Measurements from ENCODE around the gene OGFR. TPM values are rescaled to one million over a fixed set of nuclear protein-coding genes. Genes with fewer than 3 reads are reported as not detected.

Gene OGFR
- total RNA-seq, 1 experiment from 2014 or later: 73.6 TPM

DNA sequence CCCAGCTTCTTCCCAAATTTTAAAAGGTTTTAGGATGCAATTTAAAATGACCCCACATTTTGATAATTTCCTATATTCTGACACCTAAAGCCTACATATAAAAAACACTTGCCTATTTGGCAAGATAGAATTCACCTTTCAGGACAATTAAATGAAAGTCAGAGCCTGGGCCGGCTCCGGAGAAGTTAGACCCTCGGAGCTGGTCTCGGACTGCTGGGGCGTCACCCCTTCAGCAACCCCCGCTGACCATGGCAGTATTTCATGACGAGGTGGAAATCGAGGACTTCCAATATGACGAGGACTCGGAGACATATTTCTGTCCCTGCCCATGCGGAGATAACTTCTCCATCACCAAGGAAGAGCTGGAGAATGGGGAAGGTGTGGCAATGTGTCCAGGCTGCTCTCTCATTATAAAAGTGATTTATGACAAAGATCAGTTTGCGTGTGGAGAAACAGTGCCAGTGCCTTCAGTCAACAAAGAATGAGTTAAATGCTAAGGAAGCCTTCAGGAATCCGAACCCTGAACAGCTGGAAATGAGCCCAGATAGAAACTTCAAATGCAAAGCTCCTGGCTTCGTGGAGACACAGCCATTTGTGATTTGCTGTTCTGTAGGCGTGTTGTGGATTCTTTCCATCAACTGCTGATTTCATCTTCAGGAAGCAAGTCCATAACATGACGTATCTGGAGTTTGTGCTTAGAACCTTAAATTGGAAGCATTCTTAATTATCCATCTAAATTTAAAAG, 41.0 kb downstream of the OGFR start:
- intact Hi-C loops (cut with micrococcal nuclease): no loop called here
- ATAC-seq (no peak), DNase-seq (ENCODE audit: low read depth, low spot score) (no peak)
- no peaks in the 10 kb centered on the region for H3K79me2 ChIP-seq (ENCODE audit: insufficient read depth, low read length)
- CTCF ChIA-PET: no interaction called here
- no peaks in the 10 kb centered on the region for H4K20me1 ChIP-seq (ENCODE audit: insufficient read depth)
- H3K4me2 ChIP-seq (ENCODE audit: low read length): no peak overlapping the region
- POLR2A ChIA-PET: no interaction called here
- no peaks in the 10 kb centered on the region for H3K4me1 ChIP-seq (ENCODE audit: control insufficient read depth in 1 of 2, insufficient read depth in 2 of 2, low read length in 2 of 2)
- no peak overlapping the region for H3K4me3 ChIP-seq (replicated peaks in 1 of 2; ENCODE audit: low read depth in 1 of 2, low read length in 2 of 2)
- RAD21 ChIA-PET (ENCODE audit: low non-redundant PET in 1 of 2, low total read pairs in 2 of 2, uncharacterized antibody in 2 of 2, unreplicated experiment in 2 of 2): no interaction called here
- H2AFZ ChIP-seq (ENCODE audit: low read depth, low read length, poor library complexity, severe bottlenecking): no peak overlapping the region
- no peak overlapping the region for H3K9ac ChIP-seq (ENCODE audit: low read length)
- H3K36me3 ChIP-seq (ENCODE audit: control insufficient read depth in 1 of 2, insufficient read depth in 2 of 2, low read length in 2 of 2): peaks cover 7 to 8% of the 10 kb centered on the region in 2 experiments; a peak in 2 of 4 replicates
- TSS peak; percentile 13 for BruUV-seq (replicated peaks)
- no peaks in the 10 kb centered on the region for H3K27me3 ChIP-seq (ENCODE audit: insufficient read depth, low read length)
- H3K9me3 ChIP-seq (ENCODE audit: control insufficient read depth in 1 of 2, insufficient read depth in 1 of 2, low read depth in 1 of 2, low read length in 2 of 2): no peaks in the 10 kb centered on the region
- TF ChIP-seq YY1 (IDR thresholded peaks at IDR 0.05; ENCODE audit: extremely low read depth, insufficient replicate concordance, low read depth, low read length) (no peak), POLR2AphosphoS5 (IDR thresholded peaks at IDR 0.05; ENCODE audit: low read depth, low read length) (no peak), SIN3A (IDR thresholded peaks at IDR 0.05; ENCODE audit: low read depth) (no peak), SP1 (IDR thresholded peaks at IDR 0.05; ENCODE audit: low read depth) (no peak)
- TF ChIP-seq, protein P1, sequence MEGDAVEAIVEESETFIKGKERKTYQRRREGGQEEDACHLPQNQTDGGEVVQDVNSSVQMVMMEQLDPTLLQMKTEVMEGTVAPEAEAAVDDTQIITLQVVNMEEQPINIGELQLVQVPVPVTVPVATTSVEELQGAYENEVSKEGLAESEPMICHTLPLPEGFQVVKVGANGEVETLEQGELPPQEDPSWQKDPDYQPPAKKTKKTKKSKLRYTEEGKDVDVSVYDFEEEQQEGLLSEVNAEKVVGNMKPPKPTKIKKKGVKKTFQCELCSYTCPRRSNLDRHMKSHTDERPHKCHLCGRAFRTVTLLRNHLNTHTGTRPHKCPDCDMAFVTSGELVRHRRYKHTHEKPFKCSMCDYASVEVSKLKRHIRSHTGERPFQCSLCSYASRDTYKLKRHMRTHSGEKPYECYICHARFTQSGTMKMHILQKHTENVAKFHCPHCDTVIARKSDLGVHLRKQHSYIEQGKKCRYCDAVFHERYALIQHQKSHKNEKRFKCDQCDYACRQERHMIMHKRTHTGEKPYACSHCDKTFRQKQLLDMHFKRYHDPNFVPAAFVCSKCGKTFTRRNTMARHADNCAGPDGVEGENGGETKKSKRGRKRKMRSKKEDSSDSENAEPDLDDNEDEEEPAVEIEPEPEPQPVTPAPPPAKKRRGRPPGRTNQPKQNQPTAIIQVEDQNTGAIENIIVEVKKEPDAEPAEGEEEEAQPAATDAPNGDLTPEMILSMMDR (IDR thresholded peaks at IDR 0.05 in 2 of 3, conservative IDR thresholded peaks at IDR 0.05 in 1 of 3; ENCODE audit: borderline replicate concordance in 1 of 3, insufficient read depth in 1 of 3, low read depth in 2 of 3, low read length in 2 of 3): no peak
- TF ChIP-seq, protein P2, sequence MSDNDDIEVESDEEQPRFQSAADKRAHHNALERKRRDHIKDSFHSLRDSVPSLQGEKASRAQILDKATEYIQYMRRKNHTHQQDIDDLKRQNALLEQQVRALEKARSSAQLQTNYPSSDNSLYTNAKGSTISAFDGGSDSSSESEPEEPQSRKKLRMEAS (IDR thresholded peaks at IDR 0.05): no peak
- H3K9me2 ChIP-seq (ENCODE audit: insufficient read depth): no peaks in the 10 kb centered on the region
- no peak overlapping the region for H3K27ac ChIP-seq (ENCODE audit: low read depth, low read length)

Data from HCT116 (cell line).